HG03457 (cell line): ENCODE measurements around the gene BRF1.
"Not testable (repeated sequence)": the region's sequence is repeated elsewhere in the genome, so short reads cannot be mapped to it uniquely, and the experiment has no call there.

Experiments used
- ATAC-seq: cut with Tn5 transposase; IDR thresholded peaks from one replicate; pipeline ENCODE4 v1.9.1; 2021; ENCODE audit warnings: moderate number of reproducible peaks; ENCODE audit not compliant: unreplicated experiment

BRF1 gene

GRCh38 chr14:105333020-105333490, 32.3 kb upstream of the BRF1 start:
- ATAC-seq, result no peak

DNA sequence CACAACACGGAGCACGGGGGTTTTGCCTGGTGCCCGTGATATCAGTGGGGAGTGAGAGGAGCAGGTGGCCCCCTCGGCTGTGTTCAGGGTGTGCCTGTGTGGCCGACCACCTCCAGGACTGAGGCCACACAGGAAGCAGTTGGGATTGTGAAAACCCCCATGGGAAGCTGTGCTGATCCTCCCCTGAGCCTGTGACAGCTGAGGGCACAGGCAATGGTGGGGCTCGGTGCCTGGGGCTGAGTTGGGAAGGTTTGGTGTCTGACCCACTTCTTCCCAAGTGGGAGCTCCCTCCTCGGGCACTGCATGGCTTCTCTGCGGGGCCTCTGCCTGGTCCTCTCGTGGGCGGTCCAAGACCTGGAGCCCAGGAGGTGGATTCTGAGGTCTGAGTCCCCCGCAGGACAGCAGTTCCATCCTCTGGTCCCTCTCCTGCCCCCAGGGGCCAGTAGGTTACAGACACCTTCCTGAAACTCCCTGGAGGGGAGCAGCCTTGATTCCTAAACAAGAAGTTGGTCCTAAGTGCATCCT, 31.6 kb upstream of the BRF1 start:
- no peak for ATAC-seq

DNA sequence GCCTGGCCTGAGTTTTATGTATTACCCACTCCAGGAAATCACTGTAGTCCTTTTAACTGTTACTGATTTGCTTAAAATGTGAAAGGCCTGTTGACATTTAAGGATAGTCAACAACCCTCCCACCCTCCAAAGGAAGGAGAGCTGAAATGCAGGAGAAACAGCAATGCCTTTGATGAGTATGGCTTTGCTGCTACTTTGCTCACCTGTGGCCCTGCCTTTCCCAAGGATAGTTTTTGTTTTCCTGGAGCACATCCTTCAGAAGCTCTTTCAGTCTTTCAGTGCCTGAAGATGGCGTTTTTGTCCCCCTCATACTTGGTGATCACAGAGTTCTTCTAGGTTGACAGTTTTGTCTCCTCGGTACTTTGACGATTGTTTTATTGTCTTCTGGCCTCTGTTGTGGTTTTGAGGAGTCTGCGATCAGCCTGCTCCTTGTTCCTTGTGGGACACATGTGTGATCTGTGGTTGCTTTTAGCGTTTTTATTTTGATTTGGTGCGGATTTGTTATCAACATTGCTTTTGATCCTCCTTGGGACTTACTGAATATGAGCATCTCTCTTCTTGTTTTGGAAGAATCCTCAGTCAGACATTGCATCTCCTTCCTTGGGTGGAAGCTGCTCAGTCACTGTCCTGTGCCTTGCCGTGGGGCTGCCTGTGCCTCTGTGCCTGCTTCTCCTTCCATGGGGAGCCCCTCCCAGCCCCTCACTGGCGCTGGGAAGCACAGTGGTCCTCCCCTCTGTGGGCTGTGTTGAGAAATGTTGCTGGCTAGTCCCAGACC, 31.0 kb upstream of the BRF1 start:
- no peak for ATAC-seq

- no peak for ATAC-seq
These were observed 29.7 kb upstream of the BRF1 start for GRCh38 chr14:105330491-105330895.

- ATAC-seq, result no peak
These were observed 28.8 kb upstream of the BRF1 start for GRCh38 chr14:105329411-105330150.

- ATAC-seq, result no peak
These were observed 28.0 kb upstream of the BRF1 start for GRCh38 chr14:105328678-105329390.

DNA sequence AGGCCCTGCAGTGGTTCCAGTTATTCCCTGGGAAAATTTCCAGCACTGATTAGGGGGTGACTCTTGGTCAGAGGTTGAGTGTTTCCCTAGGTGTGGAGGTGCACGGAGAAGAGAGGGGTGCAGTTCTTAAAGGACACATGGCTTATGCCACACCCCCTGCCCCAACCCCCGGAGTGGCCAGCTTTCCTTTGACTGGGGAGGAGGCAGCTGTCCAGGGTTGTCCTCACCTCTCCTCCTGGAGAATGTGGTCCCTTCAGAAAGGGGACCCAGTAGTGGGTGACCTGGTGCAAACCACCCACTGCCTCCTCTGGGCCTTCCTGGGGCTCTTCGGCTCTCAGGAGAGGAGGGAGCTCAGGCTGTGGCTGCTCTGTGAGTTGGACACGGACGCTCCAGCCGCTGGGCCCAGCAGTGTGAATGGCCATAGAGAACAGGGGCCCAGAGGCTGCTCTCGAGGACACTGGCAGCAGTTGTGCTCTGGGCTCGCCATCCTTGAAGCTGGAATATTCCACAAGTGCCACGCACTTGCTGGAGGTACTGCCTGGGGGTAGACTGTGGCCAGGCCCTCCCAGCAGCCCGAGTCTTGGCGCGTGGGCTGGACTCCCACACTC, 27.4 kb upstream of the BRF1 start:
- ATAC-seq, result no peak

GRCh38 chr14:105327695-105328045, 26.9 kb upstream of the BRF1 start:
- not testable (repeated sequence) for ATAC-seq

GRCh38 chr14:105326891-105327694, 26.3 kb upstream of the BRF1 start:
- no peak for ATAC-seq

- no peak for ATAC-seq
These were observed 25.7 kb upstream of the BRF1 start for GRCh38 chr14:105326568-105326867.

DNA sequence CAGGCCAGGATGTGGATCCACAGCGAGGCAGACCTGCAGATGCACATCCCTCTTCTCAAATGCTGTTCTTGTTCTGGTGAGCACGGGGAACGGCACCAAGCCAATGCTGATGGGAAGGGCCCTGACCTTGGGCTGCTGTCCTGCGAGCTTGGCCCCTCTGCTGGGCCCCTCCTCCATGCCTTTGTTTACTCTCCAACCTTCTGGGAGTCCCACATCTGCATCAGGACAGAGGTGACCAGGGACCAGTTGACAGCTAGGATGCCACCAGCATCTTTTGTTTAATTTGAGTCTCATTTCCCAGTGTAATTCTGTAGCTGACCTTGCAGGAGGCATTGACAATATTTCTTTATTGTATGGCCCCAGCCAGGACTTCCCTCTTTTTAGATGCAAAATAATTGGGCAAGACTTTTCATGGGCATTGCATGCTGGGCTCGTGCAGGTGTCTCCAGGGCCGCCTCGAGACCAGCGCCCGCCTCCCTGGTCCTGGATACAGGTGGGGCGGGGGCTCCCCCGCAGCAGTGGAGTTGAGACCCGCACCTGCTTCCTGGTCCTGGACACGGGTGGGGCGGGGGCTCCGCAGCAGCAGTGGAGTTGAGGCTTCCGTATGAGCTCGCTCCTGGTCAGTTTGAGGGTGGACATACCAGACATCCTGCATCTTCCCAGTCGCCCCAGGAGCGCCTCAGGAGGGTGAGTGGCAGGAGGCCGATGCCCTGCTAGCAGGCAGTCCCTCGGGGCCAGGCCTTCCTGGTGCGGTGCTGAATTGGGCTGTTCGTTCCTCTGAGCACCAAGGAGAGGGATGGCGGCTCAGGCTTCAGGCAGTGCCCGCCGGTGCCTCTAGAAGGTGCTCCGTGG, 25.1 kb upstream of the BRF1 start:
- ATAC-seq, result no peak

DNA sequence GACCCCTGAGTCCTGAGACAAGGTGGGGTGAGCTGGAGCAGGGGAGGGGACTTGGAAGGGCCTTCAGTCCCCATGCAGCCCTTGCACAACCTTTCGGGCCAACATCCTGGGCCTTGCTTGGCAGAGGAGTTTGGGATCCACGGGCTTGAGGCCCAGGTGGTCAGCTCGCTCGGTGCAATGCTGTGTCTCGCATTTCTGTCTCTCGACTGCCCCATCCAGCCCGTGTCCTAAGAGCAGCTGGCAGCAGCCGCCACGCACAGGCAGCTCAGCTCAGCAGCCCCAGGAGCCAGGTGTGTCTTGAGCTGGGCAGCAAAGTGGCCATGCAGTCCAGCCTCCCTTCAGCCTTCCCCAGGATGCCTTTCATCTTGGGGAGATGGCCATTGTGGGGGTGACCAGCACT, 24.5 kb upstream of the BRF1 start:
- no peak for ATAC-seq

GRCh38 chr14:105324871-105325270, 24.1 kb upstream of the BRF1 start:
- no peak for ATAC-seq

- ATAC-seq, result no peak
These were observed 23.4 kb upstream of the BRF1 start for GRCh38 chr14:105324080-105324778.

DNA sequence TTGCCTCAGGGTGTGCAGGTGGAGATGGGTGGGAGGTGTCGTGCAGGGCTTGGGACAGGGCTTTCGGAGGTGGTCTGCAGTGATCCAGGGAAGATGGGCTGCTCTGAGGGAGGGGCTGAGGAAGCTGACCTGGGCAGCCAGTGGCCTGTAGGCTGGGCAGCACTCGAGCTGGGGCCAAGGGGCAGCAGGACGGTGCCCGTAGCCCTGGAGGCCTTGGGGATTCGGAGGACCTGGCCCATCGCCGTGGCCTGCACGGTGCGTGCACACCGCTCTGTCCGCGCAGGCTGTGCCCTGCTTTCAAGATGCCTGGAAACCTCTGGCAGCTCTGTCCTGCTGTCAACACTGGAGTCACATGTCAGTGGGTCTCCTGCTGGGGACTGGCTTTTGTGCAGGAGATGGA, 22.9 kb upstream of the BRF1 start:
- ATAC-seq, result no peak

GRCh38 chr14:105322791-105323556, 22.2 kb upstream of the BRF1 start:
- no peak for ATAC-seq

- ATAC-seq, result no peak
These were observed 16.7 kb upstream of the BRF1 start for GRCh38 chr14:105317546-105317945.

DNA sequence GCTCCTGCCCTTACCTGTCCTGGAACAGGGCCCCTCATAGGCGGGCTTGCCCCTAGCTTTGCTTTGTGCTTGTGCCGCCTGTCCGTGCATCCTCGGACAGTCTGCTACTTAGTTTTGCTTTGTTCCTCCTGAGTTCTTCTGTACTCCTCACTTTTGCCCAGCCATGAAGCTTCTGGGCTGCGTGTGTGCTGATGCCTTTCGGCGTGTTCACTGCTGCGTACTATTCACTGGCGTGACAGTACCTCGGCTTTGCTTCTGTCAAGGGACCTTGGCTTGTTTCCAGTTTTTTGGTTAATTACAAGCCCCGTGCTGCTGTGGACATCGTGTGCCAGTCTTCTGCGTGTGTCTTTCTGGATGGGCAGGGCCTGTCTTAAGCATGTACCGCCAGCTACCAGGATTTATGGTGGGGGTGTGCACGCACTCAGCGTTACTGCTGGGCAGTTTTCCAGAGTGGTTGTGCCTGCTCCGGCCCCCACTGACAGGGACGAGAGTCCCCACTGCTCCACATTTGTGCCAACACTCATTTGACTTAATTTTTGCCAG, 16.2 kb upstream of the BRF1 start:
- ATAC-seq, result no peak
